Ishikawa (cell line): ENCODE measurements around the gene RBFA.

Experiments
- CREB1 ChIP-seq: IDR thresholded peaks from 2 replicates; pipeline ENCODE4 v1.6.1; 2012; ENCODE audit warnings: low read depth
- EGR1 ChIP-seq: IDR thresholded peaks from 2 replicates; pipeline ENCODE4 v1.6.1; 2012
- EP300 ChIP-seq: IDR thresholded peaks from 2 replicates; pipeline ENCODE4 v1.6.1; 2012; ENCODE audit warnings: borderline replicate concordance
- MAX ChIP-seq: IDR thresholded peaks from 2 replicates; pipeline ENCODE4 v1.6.1; 2012
- RAD21 ChIP-seq: IDR thresholded peaks from 2 replicates; pipeline ENCODE4 v1.6.1; 2012; ENCODE audit warnings: low read depth
- REST ChIP-seq: IDR thresholded peaks from 2 replicates; pipeline ENCODE4 v1.6.1; 2012; ENCODE audit warnings: low read depth, mild to moderate bottlenecking
- YY1 ChIP-seq: IDR thresholded peaks from 2 replicates; pipeline ENCODE4 v1.6.1; 2012; ENCODE audit warnings: low read depth

- no peak for TF ChIP-seq EP300
- TF ChIP-seq REST = no peak
- no peak for TF ChIP-seq MAX
- no peak for TF ChIP-seq CREB1
- no peak for TF ChIP-seq YY1
- TF ChIP-seq EGR1 = no peak
- peak; percentile 61 for TF ChIP-seq RAD21
Measured at GRCh38 chr18:80023173-80023572, 11.1 kb upstream of the RBFA start.
